ENCODE results near the gene PAGE5.

The PAGE5 gene, protein sequence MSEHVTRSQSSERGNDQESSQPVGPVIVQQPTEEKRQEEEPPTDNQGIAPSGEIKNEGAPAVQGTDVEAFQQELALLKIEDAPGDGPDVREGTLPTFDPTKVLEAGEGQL

DNA sequence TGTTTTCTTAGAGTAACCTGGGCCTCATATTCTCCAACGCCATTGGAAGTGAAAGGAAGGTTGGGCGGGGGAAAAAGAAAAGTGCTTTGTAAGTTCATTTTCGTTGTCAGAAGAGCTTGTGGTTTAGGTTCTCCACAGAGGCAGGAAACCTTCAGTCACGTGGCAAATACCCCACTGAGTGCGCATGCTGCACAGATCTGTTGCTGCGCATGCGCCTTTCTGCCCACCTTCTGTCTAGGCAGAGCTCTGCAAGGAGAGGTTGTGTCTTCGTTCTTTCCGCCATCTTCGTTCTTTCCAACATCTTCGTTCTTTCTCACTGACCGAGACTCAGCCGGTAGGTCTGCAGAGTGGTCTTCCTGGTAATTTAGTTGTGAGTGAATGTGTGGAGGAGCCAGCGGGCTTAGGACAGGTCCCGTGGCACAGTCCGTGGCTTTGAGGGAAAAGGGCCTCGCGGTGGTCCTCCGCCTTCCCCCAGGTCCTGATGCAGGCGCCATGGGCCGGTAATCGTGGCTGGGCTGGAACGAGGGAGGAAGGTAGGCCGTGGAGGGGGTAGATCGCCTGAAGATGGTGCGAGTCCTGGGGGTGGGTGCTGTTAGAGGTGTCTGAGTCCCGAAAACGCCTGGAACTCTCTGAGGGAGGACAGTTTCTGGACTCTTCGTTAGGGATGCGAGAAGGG, at the start of gene PAGE5:
TSS of gene PAGE5 (plus strand) at position 228 of the 676 bp plus-strand sequence. CDS start 1,037 bp downstream, outside the sequence.
- peak; percentile 0 for DNase-seq

DNA sequence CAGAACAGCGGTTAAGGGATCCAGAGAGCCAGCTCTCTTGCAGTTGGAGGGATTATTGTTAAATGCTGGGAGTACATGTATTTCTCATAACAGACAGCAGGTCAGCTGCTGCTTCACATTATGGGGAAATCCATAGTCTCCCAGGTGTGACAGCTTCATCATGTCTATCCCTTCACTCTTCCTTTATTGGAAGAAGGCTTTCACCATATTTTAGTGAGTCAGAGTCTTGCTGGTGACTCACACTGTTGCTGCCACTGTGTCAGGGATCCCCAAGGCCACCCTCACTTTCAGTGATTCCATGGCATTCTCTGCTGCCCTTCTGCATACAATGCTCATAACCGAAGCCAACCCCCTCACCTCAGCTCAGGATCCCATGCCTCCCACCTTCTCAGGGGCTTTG, 32.9 kb upstream of the PAGE5 start:
- DNase-seq: no peak

DNA sequence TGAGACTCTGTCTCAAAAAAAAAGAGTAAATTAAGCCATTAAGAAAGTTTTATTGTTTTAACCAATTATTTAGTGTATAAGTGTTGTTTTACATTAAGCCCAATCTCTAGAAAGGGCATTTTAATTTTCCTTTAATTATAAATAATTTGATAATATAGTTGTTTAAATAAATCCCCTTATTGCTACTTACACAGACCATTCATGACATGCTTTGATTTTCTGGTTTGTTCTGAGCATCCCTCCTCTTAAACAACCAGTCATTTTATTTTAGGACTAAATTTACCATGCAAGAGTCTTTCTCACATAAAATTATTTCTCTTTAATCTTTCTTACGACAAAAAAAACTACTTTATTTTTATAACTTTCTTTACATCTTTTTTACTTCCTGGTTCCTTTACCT, 23.5 kb upstream of the PAGE5 start:
- DNase-seq: no peak

DNA sequence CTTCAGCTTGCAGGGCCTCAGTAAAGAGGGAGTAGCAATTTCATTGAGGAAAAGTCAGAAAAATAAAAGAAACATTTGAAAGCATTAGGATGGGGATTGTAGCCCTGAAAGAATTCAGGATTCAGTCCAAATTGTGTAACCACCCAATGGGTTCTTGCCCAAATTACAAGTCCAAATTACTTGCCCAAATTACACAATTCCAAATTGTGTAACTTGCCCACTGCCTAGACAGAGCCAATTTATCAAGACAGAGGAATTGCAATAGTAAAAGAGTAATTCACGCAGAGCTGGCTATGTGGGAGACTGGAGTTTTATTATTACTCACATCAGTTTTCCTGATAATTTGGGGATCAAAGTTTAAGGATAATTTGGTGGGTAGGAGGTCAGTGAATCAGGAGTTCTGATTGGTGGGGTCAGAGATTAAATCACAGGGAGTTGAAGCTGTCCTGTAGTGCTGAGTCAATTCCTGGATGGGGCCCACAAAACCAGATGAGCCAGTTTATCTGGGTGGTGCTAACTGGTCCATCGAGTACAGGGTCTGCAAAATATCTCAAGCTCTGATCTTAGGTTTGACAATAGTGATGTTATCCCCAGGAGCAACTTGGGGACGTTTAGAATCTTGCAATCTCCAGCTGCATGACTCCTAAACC, 18.1 kb upstream of the PAGE5 start:
- DNase-seq: no peak

DNA sequence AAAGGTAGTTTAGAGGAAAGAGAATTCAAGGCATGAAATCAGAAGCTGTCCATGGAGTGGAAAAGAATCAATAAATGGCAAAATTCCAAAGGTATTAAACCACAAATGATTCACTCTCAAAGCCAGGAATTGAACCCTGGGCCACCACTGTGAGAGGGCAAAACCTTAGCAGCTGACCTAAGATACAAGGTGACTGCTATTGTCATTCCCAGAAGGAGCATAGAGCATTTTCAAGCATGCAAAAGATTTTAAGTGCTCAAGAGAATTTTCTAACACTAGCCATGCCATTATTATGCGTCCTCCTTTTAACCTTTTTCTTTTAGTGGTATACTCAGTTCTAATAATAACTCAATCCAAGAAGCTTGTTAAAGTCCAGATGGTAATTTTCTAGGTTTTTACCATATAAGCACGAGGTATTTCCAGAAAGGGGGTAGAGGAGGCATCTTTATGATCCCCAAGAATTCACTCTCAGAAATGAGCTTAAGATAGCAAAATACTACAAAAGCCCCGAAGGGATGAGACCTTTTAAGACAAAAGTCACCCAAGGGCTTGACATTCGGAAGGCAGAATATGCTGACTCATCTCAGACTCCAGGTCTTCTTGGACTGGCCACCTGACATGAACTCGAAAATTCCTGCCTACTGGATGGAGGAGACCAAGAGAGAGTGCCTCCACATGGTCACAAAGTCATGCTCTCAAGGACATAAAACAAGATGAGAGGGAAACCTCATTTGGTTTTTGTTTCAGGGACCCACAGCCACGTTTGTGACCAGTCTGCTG, 13.8 kb upstream of the PAGE5 start:
- no peak for DNase-seq

DNA sequence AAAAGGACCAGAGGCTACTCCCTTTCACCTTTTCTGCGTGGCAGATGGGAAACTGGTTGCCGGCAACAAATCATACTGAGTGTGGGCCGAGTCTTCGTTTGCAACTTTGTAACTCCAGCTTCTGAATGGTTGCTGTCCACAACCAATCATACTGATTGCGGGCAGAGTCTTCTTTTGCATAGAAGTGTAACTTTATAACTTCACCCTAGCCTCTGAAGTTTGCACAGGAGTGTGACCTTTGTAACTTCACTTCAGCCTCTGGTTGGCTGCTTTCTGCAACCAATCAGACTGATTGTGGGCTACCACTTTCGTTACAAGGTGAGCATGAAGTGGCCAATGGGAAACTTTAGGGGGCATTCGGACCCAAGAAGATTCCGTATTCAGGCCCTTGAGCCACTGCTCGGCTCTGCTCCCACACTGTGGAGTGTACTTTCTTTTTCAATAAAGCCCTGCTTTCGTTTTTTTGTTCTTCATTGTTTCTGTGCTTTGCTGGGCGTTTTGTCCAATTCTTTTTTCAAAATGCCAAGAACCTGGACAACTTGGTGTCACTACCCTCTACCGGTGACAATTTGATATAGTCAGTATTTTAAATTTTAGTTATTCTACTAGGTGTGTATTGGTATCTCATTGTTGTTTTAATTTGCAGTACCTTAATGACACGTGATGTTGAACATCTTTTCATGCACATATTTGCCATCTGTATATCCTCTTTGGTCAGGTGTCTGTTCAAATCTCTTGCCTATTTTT, 9.0 kb upstream of the PAGE5 start:
- DNase-seq: no peak

DNA sequence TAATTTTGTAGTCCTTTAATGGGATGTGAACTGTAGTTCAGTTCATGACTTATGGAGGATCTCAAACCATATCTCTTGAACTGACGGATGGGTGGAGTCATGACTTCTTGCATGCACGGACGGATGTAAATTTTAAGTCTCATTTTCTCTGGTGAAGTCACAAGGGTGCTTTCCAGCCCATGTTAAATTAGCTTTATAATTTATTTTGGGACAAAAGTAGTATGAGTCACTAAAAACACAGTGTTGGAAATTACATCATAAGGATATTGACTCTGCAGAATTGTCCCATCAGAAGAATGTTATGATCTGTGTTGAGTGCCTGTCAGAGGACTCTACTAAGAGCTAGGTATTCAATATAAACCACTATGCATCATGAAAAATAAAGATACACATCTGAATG, 6.8 kb upstream of the PAGE5 start:
- no peak for DNase-seq

DNA sequence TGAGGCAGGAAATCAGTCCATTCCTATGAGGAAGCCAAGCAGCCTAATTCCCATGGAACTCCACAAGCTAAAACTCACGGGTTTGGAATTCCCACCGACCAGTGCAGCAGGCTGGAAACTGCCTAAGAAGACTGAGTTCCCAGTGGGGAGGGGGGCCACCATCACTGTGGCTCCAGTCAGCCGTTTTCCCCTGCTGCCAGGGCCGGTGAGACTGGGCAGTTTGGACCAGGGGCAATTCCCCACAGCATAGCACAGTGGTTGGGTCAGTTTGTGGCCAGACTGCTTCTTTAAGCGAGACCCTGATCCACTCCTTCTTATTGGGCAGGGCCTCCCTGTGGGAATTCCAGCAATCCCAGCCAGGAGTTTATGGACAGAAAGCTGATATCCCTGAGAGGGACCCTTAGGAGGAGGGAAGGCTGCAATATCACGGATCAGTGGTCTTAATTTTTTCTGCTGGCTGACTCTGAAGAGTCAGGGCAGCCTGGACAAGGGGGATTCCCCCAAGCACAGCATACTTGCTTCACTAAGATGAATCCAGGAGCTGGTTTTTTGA, 20.7 kb downstream of the PAGE5 start:
- no peak for DNase-seq

DNA sequence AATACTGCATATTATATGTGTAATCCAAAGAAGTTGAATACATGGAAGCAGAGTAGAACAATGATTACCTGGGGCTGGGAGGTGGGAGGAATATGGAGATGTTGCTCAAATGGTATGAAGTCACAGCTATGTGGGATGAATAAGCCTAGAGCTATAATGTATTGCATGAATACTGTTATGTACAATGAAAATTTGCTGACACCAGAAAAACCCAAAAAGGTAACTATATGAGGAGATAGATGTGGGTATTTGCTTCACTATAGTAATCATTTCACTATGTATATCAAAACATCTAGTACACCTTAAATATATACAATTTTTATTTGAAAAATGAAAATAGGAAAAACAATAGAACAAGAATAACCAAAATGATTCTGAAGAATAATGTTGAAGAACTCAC, 33.4 kb downstream of the PAGE5 start:
- DNase-seq: no peak

DNA sequence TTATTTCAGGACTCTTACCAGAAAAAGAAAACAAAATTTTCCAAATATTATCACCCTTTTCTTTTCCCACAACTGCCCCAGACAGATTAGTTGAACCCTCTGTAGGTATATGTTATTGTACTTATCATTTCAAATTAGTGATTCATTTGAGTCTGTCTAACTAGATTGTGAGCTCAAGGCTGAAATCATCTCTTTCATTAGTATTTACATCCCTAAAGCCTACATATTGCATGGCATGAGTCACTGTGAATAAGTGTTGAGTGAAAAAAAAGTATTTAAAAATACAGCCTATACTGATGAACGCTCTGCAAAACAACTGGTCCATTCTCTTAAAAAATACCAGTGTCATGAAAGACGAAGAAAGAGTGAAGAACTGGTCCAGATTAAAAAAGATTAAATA, 40.7 kb downstream of the PAGE5 start:
- no peak for DNase-seq

DNA sequence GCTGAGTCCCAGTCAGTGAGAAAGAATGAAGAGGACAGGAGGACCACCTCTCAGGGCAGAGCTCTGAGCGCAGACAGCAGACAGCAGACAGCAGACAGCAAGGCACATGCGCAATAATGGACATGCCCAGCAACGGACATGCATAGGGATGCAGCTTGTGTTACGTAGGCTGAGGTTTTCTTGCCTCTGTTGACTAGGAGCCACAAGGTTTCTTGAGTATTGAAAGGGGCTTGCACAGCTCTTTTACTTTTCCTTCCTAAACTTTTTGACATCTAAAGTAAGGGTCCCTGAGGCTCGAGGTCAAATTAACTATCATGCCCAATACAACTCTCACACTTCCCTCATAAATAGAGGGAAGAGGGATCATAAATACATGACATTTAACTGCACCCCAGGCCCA, 44.7 kb downstream of the PAGE5 start, which contains the start of gene PAGE3:
TSS of gene PAGE3 (minus strand) at position 101 of the 400 bp plus-strand sequence. CDS start 1,013 bp downstream, outside the sequence.
- DNase-seq: no peak
